CD14-positive monocyte (primary cell): ENCODE measurements around the gene CHFR. TPM values are rescaled to one million over a fixed set of nuclear protein-coding genes. Genes with fewer than 3 reads are reported as not detected.
A peak's percentile ranks its signal among the peaks of the same experiment; 100 is the strongest.

Experiments
- DNase-seq, 3 donors: peaks; one replicate each; pipeline ENCODE4 v3.0.0-alpha.2; 2011 to 2022
- H2AFZ ChIP-seq: 2 replicates; pipeline ENCODE4 v1.6.0; 2012; ENCODE audit warnings: mild to moderate bottlenecking, low read depth, low read length, inconsistent platforms; ENCODE audit not compliant: insufficient read depth, poor library complexity, severe bottlenecking
- H3K27ac ChIP-seq, 2 donors: 1 replicate in 1 of 2; 2 replicates in 1 of 2; pipeline ENCODE4 v1.5.1; 2012 to 2013; ENCODE audit warnings: low read length in 2 of 2, control low read depth in 1 of 2, inconsistent platforms in 1 of 2, low read depth in 1 of 2, mild to moderate bottlenecking in 1 of 2
- H3K27me3 ChIP-seq, 2 donors: one replicate each; pipeline versions ENCODE4 v1.6.0 to v1.6.1; 2011 to 2013; ENCODE audit warnings: low read length in 2 of 2; ENCODE audit not compliant: control insufficient read depth in 2 of 2, insufficient read depth in 2 of 2
- H3K36me3 ChIP-seq, 2 donors: replicated peaks in 1 of 2; 1 replicate in 1 of 2; 2 replicates in 1 of 2; pipeline versions ENCODE4 v1.5.1 to v1.6.1; 2012 to 2013; ENCODE audit warnings: low read length in 2 of 2, control low read depth in 1 of 2, inconsistent platforms in 1 of 2, mild to moderate bottlenecking in 1 of 2; ENCODE audit not compliant: insufficient read depth in 2 of 2, control insufficient read depth in 1 of 2
- H3K4me1 ChIP-seq, 2 donors: 1 replicate in 1 of 2; 2 replicates in 1 of 2; pipeline versions ENCODE4 v1.5.1 to v1.6.1; 2012 to 2013; ENCODE audit warnings: low read length in 2 of 2, control low read depth in 1 of 2, inconsistent platforms in 1 of 2, mild to moderate bottlenecking in 1 of 2, moderate library complexity in 1 of 2; ENCODE audit not compliant: insufficient read depth in 2 of 2, control insufficient read depth in 1 of 2
- H3K4me2 ChIP-seq: replicated peaks from 2 replicates; pipeline ENCODE3; 2012; ENCODE audit warnings: low read length, moderate library complexity, mild to moderate bottlenecking; ENCODE audit not compliant: poor library complexity, severe bottlenecking; ENCODE audit errors: extremely low read depth
- H3K4me3 ChIP-seq, 3 experiments: fragments of 200-600 bp in 1 of 3; sonication (generic) in 1 of 3; replicated peaks in 1 of 3; 1 replicate in 2 of 3; 2 replicates in 1 of 3; pipeline ENCODE4 v1.5.1; 2011 to 2013; ENCODE audit warnings: low read length in 3 of 3, mild to moderate bottlenecking in 3 of 3, control low read depth in 2 of 3, low read depth in 2 of 3, inconsistent platforms in 1 of 3, moderate library complexity in 1 of 3
- H3K79me2 ChIP-seq: 2 replicates; pipeline ENCODE4 v1.6.0; 2012; ENCODE audit warnings: mild to moderate bottlenecking, control low read depth, inconsistent platforms, low read length, moderate library complexity; ENCODE audit not compliant: insufficient read depth
- H3K9ac ChIP-seq: 2 replicates; pipeline ENCODE4 v1.6.0; 2017; ENCODE audit warnings: low read length, mild to moderate bottlenecking; ENCODE audit not compliant: insufficient read depth, poor library complexity, severe bottlenecking
- H3K9me3 ChIP-seq, 2 donors: replicated peaks in 1 of 2; 1 replicate in 1 of 2; 2 replicates in 1 of 2; pipeline versions ENCODE4 v1.5.1 to v1.6.1; 2012 to 2013; ENCODE audit warnings: low read length in 2 of 2, control low read depth in 1 of 2; ENCODE audit not compliant: control insufficient read depth in 1 of 2, insufficient read depth in 1 of 2
- H4K20me1 ChIP-seq: 2 replicates; pipeline ENCODE4 v1.6.0; 2012; ENCODE audit warnings: mild to moderate bottlenecking, low read length, control low read depth, moderate library complexity; ENCODE audit not compliant: insufficient read depth
- H3K27ac Mint-ChIP-seq, 7 donors: one replicate each; pipeline ENCODE4 v1.8.0; 2020; ENCODE audit warnings: mild to moderate bottlenecking in 7 of 7, mixed read lengths in 7 of 7, moderate library complexity in 6 of 7, inconsistent platforms in 2 of 7
- H3K27me3 Mint-ChIP-seq, 3 donors: one replicate each; pipeline ENCODE4 v1.8.0; 2021 to 2022; ENCODE audit warnings: low read depth in 3 of 3, mild to moderate bottlenecking in 3 of 3, mixed read lengths in 3 of 3, moderate library complexity in 3 of 3, inconsistent platforms in 1 of 3
- H3K36me3 Mint-ChIP-seq, 2 donors: one replicate each; pipeline ENCODE4 v1.8.0; 2020; ENCODE audit warnings: mixed read lengths in 2 of 2, inconsistent platforms in 1 of 2, mild to moderate bottlenecking in 1 of 2
- H3K4me1 Mint-ChIP-seq: one replicate; pipeline ENCODE4 v1.8.0; 2020; ENCODE audit warnings: mild to moderate bottlenecking, mixed read lengths
- H3K4me3 Mint-ChIP-seq, 2 donors: one replicate each; pipeline ENCODE4 v1.8.0; 2020; ENCODE audit warnings: mild to moderate bottlenecking in 2 of 2, mixed read lengths in 2 of 2, moderate library complexity in 1 of 2
- H3K9me3 Mint-ChIP-seq, 7 donors: one replicate each; pipeline ENCODE4 v1.8.0; 2020 to 2022; ENCODE audit warnings: mixed read lengths in 7 of 7, mild to moderate bottlenecking in 6 of 7, moderate library complexity in 6 of 7, inconsistent platforms in 2 of 7
- CTCF ChIP-seq: fragments of 200-600 bp; IDR thresholded peaks from one replicate; pipeline ENCODE4 v1.8.0; 2022; ENCODE audit warnings: antibody characterized with exemption, mild to moderate bottlenecking
- WGBS: methylation state at CpG from one replicate; pipeline ENCODE4 v1.1.5; 2013; ENCODE audit warnings: missing lambda C conversion rate; ENCODE audit not compliant: insufficient coverage; 5-methylcytosine and 5-hydroxymethylcytosine counted together
- intact Hi-C, 2 donors: fragments of 100-400 bp; cut with micrococcal nuclease; formaldehyde crosslinking; loops; one replicate each; pipeline versions ENCODE4 v1.15.0 to v1.15.1; 2023
- polyA plus RNA-seq, 3 donors: library from polyadenylated mRNA; depleted of rRNA in 1 of 3; unstranded in 2 of 3; stranded (reverse) in 1 of 3; fragments of 300-500 nt in 2 of 3; fragments of >200 nt in 1 of 3; fragmentation: Illumina TruSeq in 2 of 3; gene quantifications; 1 replicate in 2 of 3; 2 replicates in 1 of 3; pipeline ENCODE4 v1.2.3, GENCODE V29; 2012 to 2021

CHFR gene
- polyA plus RNA-seq, 3 donors, result 28.0 to 76.3 (median 39.3) TPM

- no peaks in the 10 kb centered on the region for H3K4me1 ChIP-seq
- no peaks in the 10 kb centered on the region for H3K9me3 ChIP-seq
- Mint-ChIP-seq H3K27me3 (peaks cover 0 to 2% (median 1%) of the 10 kb centered on the region in 3 donors), H3K4me3 (peak overlapping the region in 1 of 2 donors; percentile 0), H3K27ac (peak overlapping the region in 1 of 7 donors; percentile 68), H3K36me3 (peaks cover 74 to 90% of the 10 kb centered on the region in 2 donors), H3K9me3 (peaks cover 0 to 6% (median 0%) of the 10 kb centered on the region in 7 donors), H3K4me1 (no peaks in the 10 kb centered on the region)
- no peak overlapping the region for H3K27ac ChIP-seq
- no peak for DNase-seq
- intact Hi-C loops, result no loop called here
- H3K4me3 ChIP-seq, result no peak overlapping the region
- no peaks in the 10 kb centered on the region for H3K79me2 ChIP-seq
- H3K9ac ChIP-seq, result no peak overlapping the region
- WGBS, result 99% methylated on average over 19 of the region's 21 CpGs
- H4K20me1 ChIP-seq, result peaks cover 11% of the 10 kb centered on the region
- H3K36me3 ChIP-seq, result peaks cover 75 to 88% of the 10 kb centered on the region in 2 donors
- H3K27me3 ChIP-seq, result no peaks in the 10 kb centered on the region
- no peak overlapping the region for H3K4me2 ChIP-seq
- H2AFZ ChIP-seq, result no peak overlapping the region
- TF ChIP-seq CTCF, result no peak
Measured at GRCh38 chr12:132842449-132843045, 44.9 kb downstream of the CHFR start.

GRCh38 chr12:132841151-132841550 is 46.3 kb downstream of the CHFR start:
- H3K27me3 ChIP-seq, result no peaks in the 10 kb centered on the region
- H3K4me2 ChIP-seq, result no peak overlapping the region
- H3K4me1 ChIP-seq, result no peaks in the 10 kb centered on the region
- H2AFZ ChIP-seq, result no peak overlapping the region
- TF ChIP-seq CTCF, result no peak
- no peaks in the 10 kb centered on the region for H3K9me3 ChIP-seq
- no peak overlapping the region for H3K27ac ChIP-seq
- no peak overlapping the region for H3K4me3 ChIP-seq
- intact Hi-C loops, result no loop called here
- 98% methylated on average over 14 of the region's 15 CpGs for WGBS
- Mint-ChIP-seq H3K27me3 (peaks cover 0 to 2% (median 1%) of the 10 kb centered on the region in 3 donors), H3K9me3 (peaks cover 0 to 6% (median 0%) of the 10 kb centered on the region in 7 donors), H3K4me3 (no peak overlapping the region), H3K36me3 (peaks cover 66 to 88% of the 10 kb centered on the region in 2 donors), H3K27ac (no peak overlapping the region), H3K4me1 (peaks cover 3% of the 10 kb centered on the region)
- no peaks in the 10 kb centered on the region for H3K79me2 ChIP-seq
- H3K9ac ChIP-seq, result no peak overlapping the region
- DNase-seq, result no peak
- H4K20me1 ChIP-seq, result peaks cover 11% of the 10 kb centered on the region
- H3K36me3 ChIP-seq, result peaks cover 64 to 74% of the 10 kb centered on the region in 2 donors
